K562 (cell line): ENCODE results near the gene MFF. TPM values are rescaled to one million over a fixed set of nuclear protein-coding genes. Genes with fewer than 3 reads are reported as not detected.

Source experiments
- ATAC-seq: fragments of 200-7000 bp; cut with Tn5 transposase; 3 replicates; pipeline ENCODE4 v1.9.1; 2020; ENCODE audit warnings: moderate library complexity
- BruUV-seq: library from RNA; stranded (reverse); fragments of 400-500 nt; replicated peaks from 2 replicates; lab custom pipeline; 2021; lab: Mats Ljungman, UMichigan
- CTCF ChIA-PET: fragments of 300-600 bp; formaldehyde crosslinking; extraction: SDS; loops from one replicate; lab custom pipeline; 2021; ENCODE audit warnings: low intra/inter-chr PET ratio; lab: Yijun Ruan, JAX
- POLR2A ChIA-PET: fragments of 300-600, 350-650 bp; sonication (Branson Sonifier 250); formaldehyde crosslinking; extraction: SDS; loops from one replicate; lab custom pipeline; 2021; ENCODE audit warnings: antibody characterized with exemption, inconsistent platforms; lab: Yijun Ruan, JAX
- DNase-seq, 4 experiments: peaks; one replicate each; pipeline versions ENCODE4 v3.0.0 to v3.0.0-alpha.2; 2011 to 2018; ENCODE audit warnings: low spot score in 3 of 4, mixed read lengths in 3 of 4; ENCODE audit errors: extremely low read depth in 1 of 4
- FAIRE-seq: peaks from 2 replicates; lab custom pipeline; 2011; peaks lifted over from hg19 to GRCh38; lab: Jason Lieb, UNC
- H2AFZ ChIP-seq: 2 replicates; pipeline ENCODE4 v1.6.0; 2011; ENCODE audit warnings: low read depth, low read length, control low read depth, inconsistent platforms
- H3K27ac ChIP-seq: fragments of 200-600 bp; 3 replicates; pipeline ENCODE4 v1.8.0; 2011; ENCODE audit warnings: low read depth, mild to moderate bottlenecking, control low read depth, inconsistent platforms, low read length, moderate library complexity, mixed read lengths; ENCODE audit errors: extremely low read depth
- H3K27me3 ChIP-seq, 2 experiments: fragments of 300-600 bp in 1 of 2; 2 replicates in 1 of 2; 3 replicates in 1 of 2; pipeline versions ENCODE4 v1.6.0 to v1.8.0; 2011; ENCODE audit warnings: inconsistent platforms in 2 of 2, low read length in 2 of 2, mild to moderate bottlenecking in 1 of 2, mixed read lengths in 1 of 2, moderate library complexity in 1 of 2; ENCODE audit not compliant: control insufficient read depth in 2 of 2, insufficient read depth in 2 of 2
- H3K36me3 ChIP-seq: fragments of 300-600 bp; 3 replicates; pipeline ENCODE4 v1.8.0; 2011; ENCODE audit warnings: mild to moderate bottlenecking, low read length, inconsistent platforms; ENCODE audit not compliant: control insufficient read depth, insufficient read depth
- H3K4me1 ChIP-seq, 2 experiments: fragments of 200-600 bp in 1 of 2; replicated peaks in 1 of 2; 2 replicates in 1 of 2; 3 replicates in 1 of 2; pipeline versions ENCODE4 v1.5.1 to v1.8.0; 2011; ENCODE audit warnings: inconsistent platforms in 2 of 2, low read length in 2 of 2, mild to moderate bottlenecking in 1 of 2, mixed read lengths in 1 of 2, moderate library complexity in 1 of 2; ENCODE audit not compliant: control insufficient read depth in 2 of 2, insufficient read depth in 2 of 2
- H3K4me2 ChIP-seq: 2 replicates; pipeline ENCODE4 v1.6.1; 2011; ENCODE audit warnings: low read length, control low read depth, inconsistent platforms, mixed read lengths; ENCODE audit not compliant: insufficient read depth
- H3K4me3 ChIP-seq: fragments of 200-600 bp; sonication (generic), shearing (Covaris generic); 2 replicates; pipeline ENCODE4 v1.5.1; 2016; ENCODE audit warnings: control low read depth, inconsistent platforms
- H3K79me2 ChIP-seq: fragments of 200-600 bp; 3 replicates; pipeline ENCODE4 v1.8.0; 2011; ENCODE audit warnings: low read length, inconsistent platforms; ENCODE audit not compliant: control insufficient read depth, insufficient read depth
- H3K9ac ChIP-seq, 2 experiments: 2 replicates each; pipeline versions ENCODE4 v1.6.0 to v1.6.1; 2011; ENCODE audit warnings: low read depth in 2 of 2, low read length in 2 of 2, control low read depth in 1 of 2, inconsistent platforms in 1 of 2, mild to moderate bottlenecking in 1 of 2, mixed read lengths in 1 of 2; ENCODE audit not compliant: insufficient read depth in 1 of 2
- H3K9me1 ChIP-seq: one replicate; pipeline ENCODE4 v1.6.0; 2011; ENCODE audit warnings: inconsistent platforms, mild to moderate bottlenecking, low read length, moderate library complexity; ENCODE audit not compliant: control insufficient read depth, insufficient read depth
- H3K9me3 ChIP-seq: replicated peaks from 2 replicates; pipeline ENCODE4 v1.5.1; 2011; ENCODE audit warnings: low read depth, low read length, inconsistent platforms; ENCODE audit not compliant: control insufficient read depth, insufficient read depth
- H4K20me1 ChIP-seq: replicated peaks from 2 replicates; pipeline ENCODE4 v1.6.1; 2011; ENCODE audit warnings: low read length, inconsistent platforms, mixed read lengths; ENCODE audit not compliant: control insufficient read depth, insufficient read depth
- BMI1 ChIP-seq: fragments of 150-350 bp; IDR thresholded peaks from 2 replicates; pipeline ENCODE4 v1.6.1; 2014; ENCODE audit warnings: low read length
- DDX20 ChIP-seq: fragments of 450-650 bp; IDR thresholded peaks from 2 replicates; pipeline ENCODE4 v1.6.1; 2016; ENCODE audit warnings: missing genetic modification characterization, low read depth, mild to moderate bottlenecking, missing compliant biosample characterization, moderate library complexity
- MCM2 ChIP-seq: fragments of 450-650 bp; IDR thresholded peaks from 2 replicates; pipeline ENCODE4 v1.6.1; 2017; ENCODE audit warnings: low read depth, mild to moderate bottlenecking
- ZNF316 ChIP-seq: fragments of 450-650 bp; IDR thresholded peaks from 2 replicates; pipeline ENCODE4 v1.6.1; 2016
- WGBS: fragments of 100-300 bp; shearing (Covaris generic); methylation state at CpG from one replicate; pipeline ENCODE4 v1.1.6; 2016; ENCODE audit warnings: low coverage, mixed read lengths; ENCODE audit not compliant: insufficient coverage; ENCODE audit errors: missing lambda C conversion rate; 5-methylcytosine and 5-hydroxymethylcytosine counted together
- in situ Hi-C: fragments of 300-500 bp; cut with MboI; formaldehyde crosslinking; loops from 4 replicates; pipeline ENCODE4 v1.15.0; 2018; ENCODE audit warnings: inconsistent platforms, mixed read lengths
- intact Hi-C: fragments of 100-400 bp; cut with micrococcal nuclease; formaldehyde crosslinking; loops from 2 replicates; pipeline ENCODE4 v1.14.2; 2022
- polyA plus RNA-seq, 8 experiments: library from polyadenylated mRNA; depleted of rRNA in 4 of 8; stranded (reverse) in 5 of 8; unstranded in 3 of 8; fragments of >200 nt; fragmentation: Nextera tagmentation in 2 of 8; fragmentation: Illumina TruSeq in 1 of 8; extraction: Ambion mirVana in 2 of 8; extraction: Trizol in 1 of 8; gene quantifications; 2 replicates each; pipeline versions ENCODE4 v1.2.1 to v1.2.3, GENCODE V29; 2011 to 2014; ENCODE audit warnings: inconsistent platforms in 1 of 8, missing spikeins in 1 of 8
- total RNA-seq, 7 experiments: library from RNA; depleted of rRNA in 6 of 7; stranded (reverse); fragments of >200 nt in 6 of 7; fragmentation: Illumina TruSeq in 2 of 7; extraction: Trizol in 2 of 7; gene quantifications; 2 replicates each; pipeline versions ENCODE4 v1.2.1 to v1.2.3, GENCODE V29; 2011 to 2021; ENCODE audit warnings: low replicate concordance in 1 of 7

Gene MFF
- total and polyA plus RNA-seq, 9 of the 15 experiments (the other 6 are each of a cell fraction or from before 2014, with no cell fraction given), result 9.4 to 75.4 (median 55.7) TPM

DNA sequence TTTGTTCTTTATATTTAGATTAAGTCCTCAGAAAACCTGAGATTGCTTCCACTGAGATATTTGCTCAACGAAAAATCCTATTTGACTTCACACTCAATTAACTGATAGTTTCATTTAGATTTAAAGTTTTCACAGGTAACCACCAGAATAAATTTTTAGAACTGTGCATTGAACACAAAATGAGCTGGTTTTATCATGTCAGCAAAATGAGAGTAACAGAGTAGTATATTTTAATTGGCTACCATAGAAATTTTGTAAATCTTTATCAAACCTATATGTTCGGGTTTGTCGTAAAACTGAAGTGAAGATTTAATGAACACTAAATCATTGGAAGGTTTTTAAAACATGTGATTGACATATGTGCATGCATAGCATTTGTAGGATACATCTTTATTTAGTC is 32.7 kb upstream of the MFF start:
- Histone ChIP-seq H3K9me3 (no peaks in the 10 kb centered on the region), H3K4me2 (no peak overlapping the region), H3K9me1 (no peaks in the 10 kb centered on the region), H3K27ac (no peak overlapping the region), H2AFZ (no peak overlapping the region), H3K27me3 (no peaks in the 10 kb centered on the region), H3K9ac (no peak overlapping the region), H3K36me3 (no peaks in the 10 kb centered on the region), H3K79me2 (no peaks in the 10 kb centered on the region), H3K4me3 (no peak overlapping the region), H3K4me1 (no peaks in the 10 kb centered on the region), H4K20me1 (no peaks in the 10 kb centered on the region)
- no TSS peak for BruUV-seq
- TF ChIP-seq ZNF316, result peak; percentile 58; the same call in 1 of the 2 replicates
- no peak for TF ChIP-seq BMI1
- FAIRE-seq (no peak), DNase-seq (no peak), ATAC-seq (no peak)
- CTCF ChIA-PET, result no interaction called here
- POLR2A ChIA-PET, result no interaction called here
- intact Hi-C loops (no loop called here), in situ Hi-C loops (no loop called here)
- WGBS, result 26% methylated on average over 3 of the region's 3 CpGs

DNA sequence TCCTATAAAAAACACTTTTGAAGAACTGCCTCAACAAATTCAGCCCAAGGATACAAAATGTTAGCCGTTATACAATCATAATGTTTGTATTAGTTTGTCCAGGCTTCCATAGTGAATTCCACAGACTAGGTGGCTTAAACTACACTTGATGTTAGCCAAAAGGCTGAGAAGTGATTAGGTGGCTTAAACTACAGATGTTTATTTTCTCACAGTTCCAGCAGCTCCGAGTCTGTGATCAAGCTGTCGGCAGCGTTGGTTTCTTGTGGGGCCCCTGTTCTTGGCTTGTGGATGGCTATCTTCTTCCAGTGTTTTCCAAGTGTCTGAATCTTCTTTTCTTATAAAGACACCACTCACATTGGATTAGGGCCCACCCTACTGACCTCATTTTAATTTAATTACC is 31.5 kb upstream of the MFF start:
- no peaks in the 10 kb centered on the region for H3K27me3 ChIP-seq
- H3K4me2 ChIP-seq, result no peak overlapping the region
- H3K9ac ChIP-seq, result no peak overlapping the region
- DNase-seq, result no peak
- no peak for TF ChIP-seq MCM2
- TF ChIP-seq DDX20 (tag), result no peak
- TF ChIP-seq, all 486 proteins: peak for 0
- Histone ChIP-seq H3K4me1 (no peaks in the 10 kb centered on the region), H2AFZ (peak overlapping the region; percentile 55; the same call in 1 of the 2 replicates), H4K20me1 (no peaks in the 10 kb centered on the region), H3K36me3 (no peaks in the 10 kb centered on the region), H3K9me1 (no peaks in the 10 kb centered on the region), H3K4me3 (no peak overlapping the region), H3K9me3 (no peaks in the 10 kb centered on the region), H3K79me2 (no peaks in the 10 kb centered on the region), H3K27ac (no peak overlapping the region)
- in situ Hi-C loops (no loop called here), intact Hi-C loops (no loop called here)
- ChIA-PET POLR2A (no interaction called here), CTCF (no interaction called here)
- no peak for FAIRE-seq
- BruUV-seq, result no TSS peak
- WGBS, result 11% methylated on average over 4 of the region's 4 CpGs
- ATAC-seq, result peak; percentile 42
